Smooth muscle cell (in vitro differentiated cells): ENCODE data around the gene FOXN3. TPM values are rescaled to one million over a fixed set of nuclear protein-coding genes. Genes with fewer than 3 reads are reported as not detected.

Experiments used
- DNase-seq: peaks from one replicate; lab custom pipeline; 2025; ENCODE audit not compliant: unreplicated experiment; lab: John Stamatoyannopoulos, UW
- H2AFZ ChIP-seq: fragments of 200-600 bp; sonication (generic); 2 replicates; pipeline ENCODE4 v1.6.0; 2016; ENCODE audit warnings: antibody characterized with exemption, low read depth, mild to moderate bottlenecking
- H3F3A ChIP-seq: fragments of 200-600 bp; sonication (generic); 2 replicates; pipeline ENCODE4 v1.6.0; 2017; ENCODE audit warnings: antibody characterized with exemption, low read depth
- H3K27ac ChIP-seq: fragments of 200-600 bp; sonication (generic); 2 replicates; pipeline ENCODE4 v1.5.1; 2016; ENCODE audit warnings: low read depth, mild to moderate bottlenecking
- H3K27me3 ChIP-seq: fragments of 200-600 bp; sonication (generic); 2 replicates; pipeline ENCODE4 v1.6.1; 2016; ENCODE audit warnings: low read depth, mild to moderate bottlenecking
- H3K36me3 ChIP-seq: fragments of 200-600 bp; sonication (generic); 2 replicates; pipeline ENCODE4 v1.5.1; 2016; ENCODE audit warnings: low read depth
- H3K4me1 ChIP-seq: fragments of 200-600 bp; sonication (generic); 2 replicates; pipeline ENCODE4 v1.5.1; 2016; ENCODE audit warnings: low read depth
- H3K4me2 ChIP-seq: fragments of 200-600 bp; sonication (generic); 2 replicates; pipeline ENCODE4 v1.6.0; 2016; ENCODE audit warnings: mild to moderate bottlenecking
- H3K4me3 ChIP-seq: fragments of 200-600 bp; sonication (generic); 2 replicates; pipeline ENCODE4 v1.5.1; 2016; ENCODE audit warnings: mild to moderate bottlenecking
- H3K79me2 ChIP-seq: fragments of 200-600 bp; sonication (generic); 2 replicates; pipeline ENCODE4 v1.6.0; 2016; ENCODE audit warnings: low read depth, mild to moderate bottlenecking
- H3K9ac ChIP-seq: fragments of 200-600 bp; sonication (generic); 2 replicates; pipeline ENCODE4 v1.6.0; 2016; ENCODE audit warnings: low read depth
- H3K9me3 ChIP-seq: fragments of 200-600 bp; sonication (generic); replicated peaks from 2 replicates; pipeline ENCODE4 v1.5.1; 2016; ENCODE audit warnings: low read depth
- H4K20me1 ChIP-seq: fragments of 200-600 bp; sonication (generic); 2 replicates; pipeline ENCODE4 v1.6.0; 2016; ENCODE audit warnings: low read depth
- CTCF ChIP-seq: fragments of 200-600 bp; sonication (generic); IDR thresholded peaks from 2 replicates; pipeline ENCODE4 v1.5.1; 2017; ENCODE audit warnings: borderline replicate concordance, mild to moderate bottlenecking, antibody characterized with exemption; ENCODE audit not compliant: insufficient read depth, poor library complexity, severe bottlenecking
- WGBS: methylation state at CpG from one replicate; pipeline ENCODE4 v1.1.7; 2016; ENCODE audit warnings: low lambda C conversion rate; 5-methylcytosine and 5-hydroxymethylcytosine counted together
- polyA plus RNA-seq: library from polyadenylated mRNA; unstranded; fragments of >200 nt; fragmentation: Nextera tagmentation; extraction: Ambion mirVana; gene quantifications from 2 replicates; pipeline ENCODE4 v1.2.1, GENCODE V29; 2016
- total RNA-seq: library from RNA; depleted of rRNA; stranded (reverse); fragments of >200 nt; gene quantifications from 2 replicates; pipeline ENCODE4 v1.2.3, GENCODE V29; 2014

The FOXN3 gene
- total and polyA plus RNA-seq, 2 experiments from 2014 or later, result 24.5 to 31.5 TPM

GRCh38 chr14:89373185-89373584 lies 43.8 kb downstream of the FOXN3 start:
- H3K79me2 ChIP-seq, result peaks cover 62% of the 10 kb centered on the region
- H3K4me1 ChIP-seq, result no peaks in the 10 kb centered on the region
- TF ChIP-seq CTCF, result no peak
- no peaks in the 10 kb centered on the region for H3K36me3 ChIP-seq
- no peak overlapping the region for H3K4me2 ChIP-seq
- DNase-seq, result no peak
- no peak overlapping the region for H3K9ac ChIP-seq
- peaks cover 13% of the 10 kb centered on the region for H4K20me1 ChIP-seq
- no peak overlapping the region for H2AFZ ChIP-seq
- H3F3A ChIP-seq, result no peaks in the 10 kb centered on the region
- H3K27me3 ChIP-seq, result no peaks in the 10 kb centered on the region
- H3K9me3 ChIP-seq, result no peaks in the 10 kb centered on the region
- WGBS, result 92% methylated on average over 2 of the region's 2 CpGs
- no peak overlapping the region for H3K4me3 ChIP-seq
- H3K27ac ChIP-seq, result no peak overlapping the region

GRCh38 chr14:89372512-89372883 lies 44.5 kb downstream of the FOXN3 start:
- no peaks in the 10 kb centered on the region for H3K36me3 ChIP-seq
- H2AFZ ChIP-seq, result no peak overlapping the region
- no peak overlapping the region for H3K9ac ChIP-seq
- no peaks in the 10 kb centered on the region for H3K27me3 ChIP-seq
- H3K27ac ChIP-seq, result no peak overlapping the region
- no peak for DNase-seq
- H3K79me2 ChIP-seq, result peaks cover 63% of the 10 kb centered on the region
- no peak overlapping the region for H3K4me2 ChIP-seq
- no peak for TF ChIP-seq CTCF
- no peak overlapping the region for H3K4me3 ChIP-seq
- H3F3A ChIP-seq, result no peaks in the 10 kb centered on the region
- H3K9me3 ChIP-seq, result no peaks in the 10 kb centered on the region
- no peaks in the 10 kb centered on the region for H3K4me1 ChIP-seq
- H4K20me1 ChIP-seq, result peaks cover 13% of the 10 kb centered on the region
- 99% methylated on average over 2 of the region's 2 CpGs for WGBS

GRCh38 chr14:89371585-89372511 lies 45.2 kb downstream of the FOXN3 start:
- TF ChIP-seq CTCF, result no peak
- no peaks in the 10 kb centered on the region for H3F3A ChIP-seq
- 88% methylated on average over 10 of the region's 10 CpGs for WGBS
- H3K9ac ChIP-seq, result no peak overlapping the region
- no peak for DNase-seq
- no peaks in the 10 kb centered on the region for H3K9me3 ChIP-seq
- no peaks in the 10 kb centered on the region for H3K4me1 ChIP-seq
- H2AFZ ChIP-seq, result no peak overlapping the region
- H4K20me1 ChIP-seq, result peaks cover 13% of the 10 kb centered on the region
- H3K79me2 ChIP-seq, result peaks cover 63% of the 10 kb centered on the region
- no peaks in the 10 kb centered on the region for H3K36me3 ChIP-seq
- H3K4me3 ChIP-seq, result no peak overlapping the region
- H3K27ac ChIP-seq, result no peak overlapping the region
- H3K27me3 ChIP-seq, result no peaks in the 10 kb centered on the region
- H3K4me2 ChIP-seq, result no peak overlapping the region

- Histone ChIP-seq H3K36me3 (no peaks in the 10 kb centered on the region), H4K20me1 (peaks cover 13% of the 10 kb centered on the region), H3K4me2 (no peak overlapping the region), H3K79me2 (peaks cover 58% of the 10 kb centered on the region), H3K27me3 (no peaks in the 10 kb centered on the region), H3F3A (no peaks in the 10 kb centered on the region), H3K27ac (no peak overlapping the region), H2AFZ (no peak overlapping the region), H3K4me1 (no peaks in the 10 kb centered on the region), H3K9me3 (no peaks in the 10 kb centered on the region), H3K4me3 (no peak overlapping the region), H3K9ac (no peak overlapping the region)
- WGBS, result 86% methylated on average over 7 of the region's 7 CpGs
- no peak for DNase-seq
- no peak for TF ChIP-seq CTCF
Observed at GRCh38 chr14:89370781-89371180, 46.3 kb downstream of the FOXN3 start.
